Measurements from ENCODE around the gene PTPRM. TPM values are rescaled to one million over a fixed set of nuclear protein-coding genes. Genes with fewer than 3 reads are reported as not detected.

Gene PTPRM
- total RNA-seq, 1 donor: 84.7 TPM

- Histone ChIP-seq H2AFZ (ENCODE audit: low read length) (no peak overlapping the region), H3K4me2 (ENCODE audit: insufficient read depth, low read length) (no peak overlapping the region), H3K27me3 (ENCODE audit: insufficient read depth, low read length) (no peaks in the 10 kb centered on the region), H3K36me3 (ENCODE audit: insufficient read depth, low read length) (no peaks in the 10 kb centered on the region), H3K79me2 (ENCODE audit: insufficient read depth, low read length) (no peaks in the 10 kb centered on the region), H4K20me1 (ENCODE audit: insufficient read depth, low read length) (no peaks in the 10 kb centered on the region), H3K4me1 (ENCODE audit: insufficient read depth, low read length) (peaks cover 9% of the 10 kb centered on the region), H3K9me3 (ENCODE audit: low read depth, low read length) (no peaks in the 10 kb centered on the region), H3K27ac (ENCODE audit: low read depth, low read length) (no peak overlapping the region), H3K4me3 (ENCODE audit: insufficient read depth, low read length) (no peak overlapping the region)
- TF ChIP-seq, protein P1, sequence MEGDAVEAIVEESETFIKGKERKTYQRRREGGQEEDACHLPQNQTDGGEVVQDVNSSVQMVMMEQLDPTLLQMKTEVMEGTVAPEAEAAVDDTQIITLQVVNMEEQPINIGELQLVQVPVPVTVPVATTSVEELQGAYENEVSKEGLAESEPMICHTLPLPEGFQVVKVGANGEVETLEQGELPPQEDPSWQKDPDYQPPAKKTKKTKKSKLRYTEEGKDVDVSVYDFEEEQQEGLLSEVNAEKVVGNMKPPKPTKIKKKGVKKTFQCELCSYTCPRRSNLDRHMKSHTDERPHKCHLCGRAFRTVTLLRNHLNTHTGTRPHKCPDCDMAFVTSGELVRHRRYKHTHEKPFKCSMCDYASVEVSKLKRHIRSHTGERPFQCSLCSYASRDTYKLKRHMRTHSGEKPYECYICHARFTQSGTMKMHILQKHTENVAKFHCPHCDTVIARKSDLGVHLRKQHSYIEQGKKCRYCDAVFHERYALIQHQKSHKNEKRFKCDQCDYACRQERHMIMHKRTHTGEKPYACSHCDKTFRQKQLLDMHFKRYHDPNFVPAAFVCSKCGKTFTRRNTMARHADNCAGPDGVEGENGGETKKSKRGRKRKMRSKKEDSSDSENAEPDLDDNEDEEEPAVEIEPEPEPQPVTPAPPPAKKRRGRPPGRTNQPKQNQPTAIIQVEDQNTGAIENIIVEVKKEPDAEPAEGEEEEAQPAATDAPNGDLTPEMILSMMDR (IDR thresholded peaks at IDR 0.05; ENCODE audit: extremely low read depth, low read depth, low read length): no peak
- no peak for DNase-seq (ENCODE audit: insufficient read length, low spot score, missing footprints)
Measured at GRCh38 chr18:8218197-8218596, 651.1 kb downstream of the PTPRM start.

DNA sequence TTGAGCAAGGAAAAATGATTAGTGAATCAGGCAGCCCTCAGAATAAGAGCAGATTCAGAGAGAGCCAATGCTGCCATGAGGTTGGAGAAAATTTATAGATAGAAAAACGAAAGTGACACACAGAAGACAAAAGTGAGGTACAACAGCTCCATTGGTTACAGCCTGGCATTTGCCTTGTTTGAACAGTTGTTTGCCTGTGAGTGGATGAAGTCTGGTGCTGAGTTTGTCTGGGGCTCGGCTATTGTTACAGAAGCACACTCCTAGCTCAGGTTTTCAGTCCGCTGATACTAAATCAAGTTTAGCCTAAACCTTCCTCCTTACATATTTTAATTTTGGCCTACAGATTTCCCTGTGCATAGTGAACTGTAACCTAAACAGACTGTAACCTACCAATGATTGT is 654.3 kb downstream of the PTPRM start:
- TF ChIP-seq, protein P1 (IDR thresholded peaks at IDR 0.05; ENCODE audit: extremely low read depth, low read depth, low read length): no peak
- no peak overlapping the region for H3K27ac ChIP-seq (ENCODE audit: low read depth, low read length)
- DNase-seq (ENCODE audit: insufficient read length, low spot score, missing footprints): no peak
- H3K4me3 ChIP-seq (ENCODE audit: insufficient read depth, low read length): no peak overlapping the region
- H3K9me3 ChIP-seq (ENCODE audit: low read depth, low read length): no peaks in the 10 kb centered on the region
- H3K27me3 ChIP-seq (ENCODE audit: insufficient read depth, low read length): no peaks in the 10 kb centered on the region
- H2AFZ ChIP-seq (ENCODE audit: low read length): no peak overlapping the region
- no peaks in the 10 kb centered on the region for H4K20me1 ChIP-seq (ENCODE audit: insufficient read depth, low read length)
- H3K4me1 ChIP-seq (ENCODE audit: insufficient read depth, low read length): peaks cover 6% of the 10 kb centered on the region
- H3K36me3 ChIP-seq (ENCODE audit: insufficient read depth, low read length): no peaks in the 10 kb centered on the region
- H3K4me2 ChIP-seq (ENCODE audit: insufficient read depth, low read length): no peak overlapping the region
- no peaks in the 10 kb centered on the region for H3K79me2 ChIP-seq (ENCODE audit: insufficient read depth, low read length)

DNA sequence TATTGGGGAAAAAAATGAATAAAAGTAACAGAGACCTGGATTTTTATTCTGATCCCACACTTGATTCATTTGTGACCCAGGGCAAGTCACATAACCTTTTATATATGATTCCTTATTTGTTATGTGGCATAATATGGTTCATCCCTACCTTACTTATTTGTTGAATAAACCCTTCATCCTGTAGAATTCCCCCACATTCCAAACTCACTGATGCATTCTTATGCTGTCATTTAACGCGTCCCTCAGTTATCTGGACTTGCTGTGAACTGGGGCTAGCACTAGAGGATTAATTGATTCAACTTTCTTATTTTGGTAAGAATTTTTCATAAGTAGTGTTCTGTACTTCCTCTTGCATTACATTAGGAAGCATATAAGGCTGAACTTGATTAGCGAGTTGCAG is 657.5 kb downstream of the PTPRM start:
- Histone ChIP-seq H3K79me2 (ENCODE audit: insufficient read depth, low read length) (no peaks in the 10 kb centered on the region), H4K20me1 (ENCODE audit: insufficient read depth, low read length) (no peaks in the 10 kb centered on the region), H3K36me3 (ENCODE audit: insufficient read depth, low read length) (no peaks in the 10 kb centered on the region), H3K9me3 (ENCODE audit: low read depth, low read length) (no peaks in the 10 kb centered on the region), H3K27me3 (ENCODE audit: insufficient read depth, low read length) (no peaks in the 10 kb centered on the region), H3K4me3 (ENCODE audit: insufficient read depth, low read length) (no peak overlapping the region), H3K4me2 (ENCODE audit: insufficient read depth, low read length) (no peak overlapping the region), H2AFZ (ENCODE audit: low read length) (no peak overlapping the region), H3K27ac (ENCODE audit: low read depth, low read length) (no peak overlapping the region), H3K4me1 (ENCODE audit: insufficient read depth, low read length) (peaks cover 3% of the 10 kb centered on the region)
- DNase-seq (ENCODE audit: insufficient read length, low spot score, missing footprints): no peak
- TF ChIP-seq, protein P1 (IDR thresholded peaks at IDR 0.05; ENCODE audit: extremely low read depth, low read depth, low read length): no peak

GRCh38 chr18:8229040-8229439 is 661.9 kb downstream of the PTPRM start:
- Histone ChIP-seq H3K27ac (ENCODE audit: low read depth, low read length) (no peak overlapping the region), H3K79me2 (ENCODE audit: insufficient read depth, low read length) (no peaks in the 10 kb centered on the region), H3K4me1 (ENCODE audit: insufficient read depth, low read length) (peaks cover 5% of the 10 kb centered on the region), H2AFZ (ENCODE audit: low read length) (no peak overlapping the region), H3K4me3 (ENCODE audit: insufficient read depth, low read length) (no peak overlapping the region), H3K4me2 (ENCODE audit: insufficient read depth, low read length) (no peak overlapping the region), H4K20me1 (ENCODE audit: insufficient read depth, low read length) (no peaks in the 10 kb centered on the region), H3K9me3 (ENCODE audit: low read depth, low read length) (no peaks in the 10 kb centered on the region), H3K36me3 (ENCODE audit: insufficient read depth, low read length) (no peaks in the 10 kb centered on the region), H3K27me3 (ENCODE audit: insufficient read depth, low read length) (no peaks in the 10 kb centered on the region)
- TF ChIP-seq, protein P1 (IDR thresholded peaks at IDR 0.05; ENCODE audit: extremely low read depth, low read depth, low read length): no peak
- DNase-seq (ENCODE audit: insufficient read length, low spot score, missing footprints): no peak

Measured in osteoblast (primary cell).